ENCODE measurements around the gene CAPN13. TPM values are rescaled to one million over a fixed set of nuclear protein-coding genes. Genes with fewer than 3 reads are reported as not detected.

The CAPN13 gene
- total RNA-seq, 1 donor from 2014 or later, result not detected

GRCh38 chr2:30809938-30810337, 2.7 kb upstream of the CAPN13 start:
- no peak overlapping the region for H3K4me3 Mint-ChIP-seq
- no peak for DNase-seq (ENCODE audit: low spot score)
- H3K27ac Mint-ChIP-seq, result no peak overlapping the region

GRCh38 chr2:30808695-30809094, 1.4 kb upstream of the CAPN13 start:
- Histone ChIP-seq H3K9ac (no peak overlapping the region), H3K4me1 (no peaks in the 10 kb centered on the region), H3K4me2 (no peak overlapping the region), H4K20me1 (ENCODE audit: low read depth) (no peaks in the 10 kb centered on the region), H3K79me2 (ENCODE audit: low read depth) (no peaks in the 10 kb centered on the region), H3K36me3 (no peaks in the 10 kb centered on the region), H3K4me3 (no peak overlapping the region), H2AFZ (replicated peaks) (no peak overlapping the region), H3F3A (ENCODE audit: low read depth) (no peaks in the 10 kb centered on the region), H3K27me3 (no peaks in the 10 kb centered on the region), H3K9me3 (ENCODE audit: low read depth) (no peaks in the 10 kb centered on the region), H3K27ac (no peak overlapping the region)
- no peak for TF ChIP-seq EZH2phosphoT487 (IDR thresholded peaks at IDR 0.05)
- TF ChIP-seq EZH2 (IDR thresholded peaks at IDR 0.05), result no peak
- TF ChIP-seq, protein P1, sequence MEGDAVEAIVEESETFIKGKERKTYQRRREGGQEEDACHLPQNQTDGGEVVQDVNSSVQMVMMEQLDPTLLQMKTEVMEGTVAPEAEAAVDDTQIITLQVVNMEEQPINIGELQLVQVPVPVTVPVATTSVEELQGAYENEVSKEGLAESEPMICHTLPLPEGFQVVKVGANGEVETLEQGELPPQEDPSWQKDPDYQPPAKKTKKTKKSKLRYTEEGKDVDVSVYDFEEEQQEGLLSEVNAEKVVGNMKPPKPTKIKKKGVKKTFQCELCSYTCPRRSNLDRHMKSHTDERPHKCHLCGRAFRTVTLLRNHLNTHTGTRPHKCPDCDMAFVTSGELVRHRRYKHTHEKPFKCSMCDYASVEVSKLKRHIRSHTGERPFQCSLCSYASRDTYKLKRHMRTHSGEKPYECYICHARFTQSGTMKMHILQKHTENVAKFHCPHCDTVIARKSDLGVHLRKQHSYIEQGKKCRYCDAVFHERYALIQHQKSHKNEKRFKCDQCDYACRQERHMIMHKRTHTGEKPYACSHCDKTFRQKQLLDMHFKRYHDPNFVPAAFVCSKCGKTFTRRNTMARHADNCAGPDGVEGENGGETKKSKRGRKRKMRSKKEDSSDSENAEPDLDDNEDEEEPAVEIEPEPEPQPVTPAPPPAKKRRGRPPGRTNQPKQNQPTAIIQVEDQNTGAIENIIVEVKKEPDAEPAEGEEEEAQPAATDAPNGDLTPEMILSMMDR (IDR thresholded peaks at IDR 0.05), result no peak
- H3K9me3 Mint-ChIP-seq, result no peaks in the 10 kb centered on the region
- DNase-seq (ENCODE audit: low spot score), result no peak
- no peak overlapping the region for H3K27ac Mint-ChIP-seq
- H3K4me3 Mint-ChIP-seq, result no peak overlapping the region
- peaks cover 6% of the 10 kb centered on the region for H3K27me3 Mint-ChIP-seq (ENCODE audit: insufficient read depth, low read depth)
- H3K4me1 Mint-ChIP-seq, result no peaks in the 10 kb centered on the region
- H3K36me3 Mint-ChIP-seq, result no peaks in the 10 kb centered on the region

More at GRCh38 chr2:30809938-30810337, 2.7 kb upstream of the CAPN13 start:
- Histone ChIP-seq H2AFZ (replicated peaks) (no peak overlapping the region), H3K9me3 (ENCODE audit: low read depth) (no peaks in the 10 kb centered on the region), H3K4me3 (no peak overlapping the region), H3K9ac (no peak overlapping the region), H3K79me2 (ENCODE audit: low read depth) (no peaks in the 10 kb centered on the region), H3K4me1 (no peaks in the 10 kb centered on the region), H3K27ac (no peak overlapping the region), H4K20me1 (ENCODE audit: low read depth) (no peaks in the 10 kb centered on the region), H3F3A (ENCODE audit: low read depth) (no peaks in the 10 kb centered on the region), H3K36me3 (no peaks in the 10 kb centered on the region), H3K27me3 (no peaks in the 10 kb centered on the region), H3K4me2 (no peak overlapping the region)
- Mint-ChIP-seq H3K4me1 (no peaks in the 10 kb centered on the region), H3K36me3 (no peaks in the 10 kb centered on the region), H3K27me3 (ENCODE audit: insufficient read depth, low read depth) (peaks cover 6% of the 10 kb centered on the region), H3K9me3 (peaks cover 2% of the 10 kb centered on the region)
- TF ChIP-seq, protein P1 (IDR thresholded peaks at IDR 0.05), result no peak
- TF ChIP-seq EZH2 (IDR thresholded peaks at IDR 0.05), result no peak
- no peak for TF ChIP-seq EZH2phosphoT487 (IDR thresholded peaks at IDR 0.05)

DNA sequence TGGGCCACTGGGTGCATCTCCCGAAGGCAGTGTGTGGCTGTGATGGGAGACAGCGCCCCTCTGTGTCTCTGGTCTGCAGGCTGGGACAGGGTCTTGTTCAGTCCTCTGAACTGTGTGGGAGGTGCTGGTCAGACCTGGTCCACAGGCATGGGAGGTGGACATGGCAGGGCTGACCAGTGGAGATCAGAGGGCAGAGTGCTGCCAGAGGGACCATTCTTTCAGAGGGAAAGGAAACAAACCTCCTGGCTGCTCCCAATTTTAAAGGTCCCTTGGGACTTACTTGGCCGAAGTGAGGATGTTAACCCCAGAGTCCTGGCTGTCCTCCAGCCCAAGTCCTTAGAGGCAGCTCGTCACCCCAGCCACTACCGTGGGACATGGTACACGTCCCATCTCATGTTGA, 4.0 kb downstream of the CAPN13 start:
- Mint-ChIP-seq H3K4me1 (peaks cover 6% of the 10 kb centered on the region), H3K4me3 (no peak overlapping the region), H3K27me3 (ENCODE audit: insufficient read depth, low read depth) (peaks cover 5% of the 10 kb centered on the region), H3K27ac (no peak overlapping the region), H3K9me3 (no peaks in the 10 kb centered on the region), H3K36me3 (no peaks in the 10 kb centered on the region)
- Histone ChIP-seq H3K9ac (no peak overlapping the region), H3K27ac (no peak overlapping the region), H3K4me2 (no peak overlapping the region), H3F3A (ENCODE audit: low read depth) (no peaks in the 10 kb centered on the region), H3K4me3 (no peak overlapping the region), H3K9me3 (ENCODE audit: low read depth) (no peaks in the 10 kb centered on the region), H3K79me2 (ENCODE audit: low read depth) (no peaks in the 10 kb centered on the region), H2AFZ (replicated peaks) (no peak overlapping the region), H3K27me3 (no peaks in the 10 kb centered on the region), H3K4me1 (no peaks in the 10 kb centered on the region), H4K20me1 (ENCODE audit: low read depth) (no peaks in the 10 kb centered on the region), H3K36me3 (no peaks in the 10 kb centered on the region)
- DNase-seq (ENCODE audit: low spot score), result no peak
- no peak for TF ChIP-seq EZH2 (IDR thresholded peaks at IDR 0.05)
- TF ChIP-seq EZH2phosphoT487 (IDR thresholded peaks at IDR 0.05), result no peak
- TF ChIP-seq, protein P1 (IDR thresholded peaks at IDR 0.05), result no peak
